GM12878 (cell line): ENCODE results near the gene HK3. TPM values are rescaled to one million over a fixed set of nuclear protein-coding genes. Genes with fewer than 3 reads are reported as not detected.

Experiments
- ATAC-seq: fragments of 200-7000 bp; cut with Tn5 transposase; 3 replicates; pipeline ENCODE4 v1.9.1; 2020; ENCODE audit warnings: mild to moderate bottlenecking, moderate library complexity
- BruUV-seq: library from RNA; stranded (reverse); fragments of 400-500 nt; replicated peaks from 2 replicates; lab custom pipeline; 2021; lab: Mats Ljungman, UMichigan
- CTCF ChIA-PET: fragments of 300-600 bp; sonication (Branson Sonifier 250); formaldehyde crosslinking; extraction: SDS; loops from one replicate; lab custom pipeline; 2021; ENCODE audit warnings: inconsistent platforms; lab: Yijun Ruan, JAX
- POLR2A ChIA-PET: fragments of 350-600 bp; formaldehyde crosslinking; extraction: SDS; loops from one replicate; lab custom pipeline; 2021; ENCODE audit warnings: inconsistent platforms; lab: Charles Lee
- RAD21 ChIA-PET: fragments of 300-600 bp; sonication (Branson Sonifier 250); formaldehyde crosslinking; loops from one replicate; lab custom pipeline; 2023; ENCODE audit warnings: antibody characterized with exemption; ENCODE audit not compliant: unreplicated experiment; lab: Charles Lee
- SMC1A ChIA-PET: fragments of 300-600 bp; sonication (Branson Sonifier 250); formaldehyde crosslinking; loops from one replicate; lab custom pipeline; 2023; ENCODE audit not compliant: unreplicated experiment, uncharacterized antibody; lab: Charles Lee
- DNase-seq: peaks from one replicate; pipeline ENCODE4 v3.0.0-alpha.2; 2011; ENCODE audit warnings: low read depth, low spot score
- FAIRE-seq: peaks from 3 replicates; lab custom pipeline; 2011; peaks lifted over from hg19 to GRCh38; lab: Jason Lieb, UNC
- H2AFZ ChIP-seq: 2 replicates; pipeline ENCODE4 v1.6.0; 2011; ENCODE audit warnings: low read depth, low read length, control low read depth; ENCODE audit not compliant: control insufficient read depth
- H3K27ac ChIP-seq: 2 replicates; pipeline ENCODE4 v1.5.1; 2011; ENCODE audit warnings: control low read depth; ENCODE audit not compliant: control insufficient read depth, insufficient read depth
- H3K27me3 ChIP-seq, 2 experiments: replicated peaks in 1 of 2; 2 replicates each; pipeline versions ENCODE4 v1.6.0 to v1.6.1; 2011; ENCODE audit warnings: low read length in 1 of 2; ENCODE audit not compliant: control insufficient read depth in 2 of 2, insufficient read depth in 2 of 2
- H3K36me3 ChIP-seq, 2 experiments: 2 replicates each; pipeline ENCODE4 v1.5.1; 2011; ENCODE audit warnings: low read length in 1 of 2; ENCODE audit not compliant: control insufficient read depth in 2 of 2, insufficient read depth in 2 of 2
- H3K4me1 ChIP-seq: 2 replicates; pipeline ENCODE4 v1.6.1; 2011; ENCODE audit warnings: mild to moderate bottlenecking, low read length, moderate library complexity, mixed read lengths; ENCODE audit not compliant: control insufficient read depth, insufficient read depth
- H3K4me2 ChIP-seq: 2 replicates; pipeline ENCODE4 v1.6.0; 2011; ENCODE audit warnings: control low read depth; ENCODE audit not compliant: control insufficient read depth, insufficient read depth
- H3K4me3 ChIP-seq: fragments of 200-600 bp; sonication (generic); 2 replicates; pipeline ENCODE4 v1.5.1; 2016
- H3K79me2 ChIP-seq: 2 replicates; pipeline ENCODE4 v1.6.0; 2011; ENCODE audit warnings: low read length; ENCODE audit not compliant: control insufficient read depth, insufficient read depth
- H3K9ac ChIP-seq: 2 replicates; pipeline ENCODE4 v1.8.0; 2011; ENCODE audit warnings: low read length, control low read depth, mixed read lengths; ENCODE audit not compliant: control insufficient read depth, insufficient read depth
- H3K9me3 ChIP-seq: replicated peaks from 3 replicates; pipeline ENCODE4 v1.5.1; 2011; ENCODE audit warnings: mild to moderate bottlenecking, low read length; ENCODE audit not compliant: control insufficient read depth, insufficient read depth
- H4K20me1 ChIP-seq: 2 replicates; pipeline ENCODE4 v1.6.0; 2011; ENCODE audit not compliant: control insufficient read depth, insufficient read depth
- BACH1 ChIP-seq: fragments of 450-650 bp; IDR thresholded peaks from 2 replicates; pipeline ENCODE4 v1.6.1; 2017; ENCODE audit warnings: mild to moderate bottlenecking, borderline replicate concordance
- CBFB ChIP-seq: IDR thresholded peaks from 2 replicates; pipeline ENCODE4 v1.6.1; 2016; ENCODE audit warnings: antibody characterized with exemption, low read depth
- CBX3 ChIP-seq: fragments of 200-600 bp; sonication (generic); IDR thresholded peaks from 2 replicates; pipeline ENCODE4 v1.6.1; 2016; ENCODE audit warnings: low read depth, borderline replicate concordance
- E2F8 ChIP-seq: fragments of 450-650 bp; IDR thresholded peaks from 2 replicates; pipeline ENCODE4 v1.6.1; 2018; ENCODE audit warnings: mild to moderate bottlenecking, low read depth, moderate library complexity; ENCODE audit not compliant: partially characterized antibody
- EP300 ChIP-seq, 2 experiments: fragments of 150-350 bp in 1 of 2; IDR thresholded peaks; 2 replicates each; pipeline ENCODE4 v1.6.1; 2011 to 2012; ENCODE audit warnings: low read depth in 2 of 2, low read length in 2 of 2, borderline replicate concordance in 1 of 2, improper control_type of control experiment in 1 of 2, inconsistent platforms in 1 of 2; ENCODE audit not compliant: control insufficient read depth in 1 of 2
- NFIC ChIP-seq: IDR thresholded peaks from 2 replicates; pipeline ENCODE4 v1.6.1; 2012; ENCODE audit warnings: low read depth, mild to moderate bottlenecking, inconsistent platforms, low read length, moderate library complexity
- RCOR1 ChIP-seq: conservative IDR thresholded peaks from 2 replicates; pipeline ENCODE4 v1.6.1; 2012; ENCODE audit warnings: low read depth, low read length, improper control_type of control experiment
- YBX1 ChIP-seq: fragments of 450-650 bp; IDR thresholded peaks from 2 replicates; pipeline ENCODE4 v1.6.1; 2016; ENCODE audit warnings: antibody characterized with exemption
- ZNF687 ChIP-seq: fragments of 450-650 bp; IDR thresholded peaks from 2 replicates; pipeline ENCODE4 v1.6.1; 2017; ENCODE audit warnings: mild to moderate bottlenecking, moderate library complexity
- ZSCAN29 ChIP-seq: fragments of 450-650 bp; IDR thresholded peaks from 2 replicates; pipeline ENCODE4 v1.6.1; 2017; ENCODE audit warnings: mild to moderate bottlenecking, moderate library complexity
- WGBS: methylation state at CpG from one replicate; pipeline ENCODE4 v1.1.6; 2016; ENCODE audit warnings: low lambda C conversion rate; ENCODE audit not compliant: insufficient replicate concordance, insufficient coverage; ENCODE audit errors: missing lambda C conversion rate; 5-methylcytosine and 5-hydroxymethylcytosine counted together
- in situ Hi-C: fragments of 300-500 bp; cut with MboI; formaldehyde crosslinking; loops from 9 replicates; pipeline ENCODE4 v1.14.3; 2018; ENCODE audit warnings: mixed read lengths
- intact Hi-C: fragments of 100-400 bp; cut with micrococcal nuclease; formaldehyde crosslinking; loops from one replicate; pipeline ENCODE4 v1.14.2; 2022; ENCODE audit not compliant: unreplicated experiment
- polyA plus RNA-seq, 11 experiments: library from polyadenylated mRNA; depleted of rRNA in 4 of 11; unstranded in 6 of 11; stranded (reverse) in 5 of 11; fragments of >200 nt; fragmentation: Nextera tagmentation in 4 of 11; fragmentation: Illumina TruSeq in 1 of 11; extraction: Ambion mirVana in 4 of 11; extraction: Trizol in 1 of 11; gene quantifications; 1 replicate in 1 of 11; 2 replicates in 10 of 11; pipeline versions ENCODE4 v1.2.1 to v1.2.3, GENCODE V29; 2011 to 2016; ENCODE audit warnings: inconsistent platforms in 2 of 11, missing spikeins in 2 of 11, low read depth in 1 of 11
- total RNA-seq, 4 experiments: library from RNA; depleted of rRNA in 3 of 4; stranded (reverse); fragments of >200 nt in 3 of 4; fragmentation: Illumina TruSeq in 1 of 4; extraction: Trizol in 1 of 4; gene quantifications; 2 replicates each; pipeline versions ENCODE4 v1.2.1 to v1.2.3, GENCODE V29; 2013 to 2021

The HK3 gene
- total and polyA plus RNA-seq, 10 of the 15 experiments (the other 5 are each of a cell fraction or from before 2014, with no cell fraction given), result 0.13 to 1.3 (median 0.26) TPM; not detected in 4

- TF ChIP-seq ZNF687 (no peak), BACH1 (no peak), E2F8 (no peak), RCOR1 (no peak)
Measured at GRCh38 chr5:176856746-176857145, 42.4 kb downstream of the HK3 start (continued).

- H3K4me3 ChIP-seq, result no peak overlapping the region
- WGBS, result 60% methylated on average over 17 of the region's 18 CpGs
- no peak for ATAC-seq
- TF ChIP-seq CBFB (no peak), ZSCAN29 (no peak), CBX3 (no peak), YBX1 (no peak), NFIC (no peak), EP300 (IDR thresholded peaks at IDR 0.05; ENCODE audit: borderline replicate concordance in 1 of 2, control insufficient read depth in 1 of 2, low read depth in 2 of 2, low read length in 2 of 2) (no peak)
- TF ChIP-seq, all 136 proteins: peak for 0
- RAD21 ChIA-PET, result no interaction called here
- no TSS peak for BruUV-seq
- H3K36me3 ChIP-seq, result no peaks in the 10 kb centered on the region
- SMC1A ChIA-PET, result no interaction called here
- intact Hi-C loops, result no loop called here
- CTCF ChIA-PET, result no interaction called here
- H3K27ac ChIP-seq, result no peak overlapping the region
- H4K20me1 ChIP-seq, result no peaks in the 10 kb centered on the region
- peaks cover 0 to 2% of the 10 kb centered on the region in 2 experiments; a peak in 3 of 4 replicates for H3K27me3 ChIP-seq
- no peaks in the 10 kb centered on the region for H3K79me2 ChIP-seq
- DNase-seq (no peak), FAIRE-seq (no peak)
- H3K4me1 ChIP-seq, result no peaks in the 10 kb centered on the region
- in situ Hi-C loops, result no loop called here
- no peak overlapping the region for H3K4me2 ChIP-seq
- no peaks in the 10 kb centered on the region for H3K9me3 ChIP-seq
- no peak overlapping the region for H2AFZ ChIP-seq
- no peak overlapping the region for H3K9ac ChIP-seq
- POLR2A ChIA-PET, result no interaction called here
Measured at GRCh38 chr5:176855598-176855997, 43.5 kb downstream of the HK3 start.
